ENCODE measurements around the gene SIGLEC1.

SIGLEC1 gene

GRCh38 chr20:3744037-3744436 is 31.6 kb upstream of the SIGLEC1 start:
- no peak for DNase-seq

- DNase-seq = no peak
Observed at GRCh38 chr20:3743251-3743650, 30.9 kb upstream of the SIGLEC1 start.

GRCh38 chr20:3741836-3742458 is 29.5 kb upstream of the SIGLEC1 start:
- no peak for DNase-seq

GRCh38 chr20:3740615-3741301 is 28.4 kb upstream of the SIGLEC1 start:
- DNase-seq = no peak

GRCh38 chr20:3739926-3740451 is 27.6 kb upstream of the SIGLEC1 start:
- DNase-seq = no peak

- DNase-seq = no peak
Observed at GRCh38 chr20:3739054-3739925, 26.9 kb upstream of the SIGLEC1 start.

GRCh38 chr20:3738111-3739053 is 26.0 kb upstream of the SIGLEC1 start:
- peak; percentile 24 for DNase-seq

GRCh38 chr20:3735768-3736167 is 23.4 kb upstream of the SIGLEC1 start:
- DNase-seq = no peak

- DNase-seq = no peak
Observed at GRCh38 chr20:3734111-3734843, 21.9 kb upstream of the SIGLEC1 start.

GRCh38 chr20:3733119-3733995 is 21.0 kb upstream of the SIGLEC1 start:
- no peak for DNase-seq

GRCh38 chr20:3732327-3733118 is 20.1 kb upstream of the SIGLEC1 start, which contains the start of gene HSPA12B:
TSS of gene HSPA12B (plus strand) at chr20:3732685. CDS start at chr20:3738675, 5,990 bp downstream.
- no peak for DNase-seq

- DNase-seq = no peak
Observed at GRCh38 chr20:3731944-3732326, 19.5 kb upstream of the SIGLEC1 start.

- no peak for DNase-seq
Observed at GRCh38 chr20:3730803-3731672, 18.6 kb upstream of the SIGLEC1 start.

GRCh38 chr20:3729811-3730540 is 17.6 kb upstream of the SIGLEC1 start:
- DNase-seq = no peak

GRCh38 chr20:3729378-3729777 is 17.0 kb upstream of the SIGLEC1 start:
- no peak for DNase-seq

- no peak for DNase-seq
Observed at GRCh38 chr20:3728876-3729275, 16.5 kb upstream of the SIGLEC1 start.

- no peak for DNase-seq
Observed at GRCh38 chr20:3728354-3728753, 16.0 kb upstream of the SIGLEC1 start.
